Gastrocnemius medialis (tissue), 4 donors: ENCODE measurements around the gene MSH5. TPM values are rescaled to one million over a fixed set of nuclear protein-coding genes. Genes with fewer than 3 reads are reported as not detected.

Source experiments
- ATAC-seq, 2 donors: fragments of 150-250 bp; one replicate each; pipeline ENCODE4 v1.9.1; 2016
- DNase-seq, 2 donors: peaks; one replicate each; pipeline ENCODE4 v3.0.0-alpha.2; 2019
- H3K27ac ChIP-seq, 4 donors: fragments of 200-600 bp; sonication (generic); 1 replicate in 1 of 4; 2 replicates in 3 of 4; pipeline ENCODE4 v1.5.1; 2016 to 2018; ENCODE audit warnings: mild to moderate bottlenecking in 2 of 4, moderate library complexity in 1 of 4
- H3K27me3 ChIP-seq, 3 donors: fragments of 200-600 bp; sonication (generic) in 2 of 3; 1 replicate in 1 of 3; 2 replicates in 2 of 3; pipeline versions ENCODE4 v1.5.1 to v1.6.0; 2016 to 2019; ENCODE audit warnings: mild to moderate bottlenecking in 1 of 3, moderate library complexity in 1 of 3
- H3K36me3 ChIP-seq, 2 donors: fragments of 200-600 bp; sonication (generic) in 1 of 2; one replicate each; pipeline ENCODE4 v1.5.1; 2017 to 2018
- H3K4me1 ChIP-seq, 2 donors: fragments of 200-600 bp; sonication (generic) in 1 of 2; one replicate each; pipeline ENCODE4 v1.5.1; 2016 to 2017; ENCODE audit warnings: mild to moderate bottlenecking in 2 of 2
- H3K4me3 ChIP-seq, 4 donors: fragments of 200-600 bp; sonication (generic) in 3 of 4; 1 replicate in 1 of 4; 2 replicates in 3 of 4; pipeline ENCODE4 v1.5.1; 2016 to 2019; ENCODE audit warnings: mild to moderate bottlenecking in 2 of 4
- H3K9me3 ChIP-seq, 3 donors: fragments of 200-600 bp; sonication (generic) in 2 of 3; 1 replicate in 1 of 3; 2 replicates in 2 of 3; pipeline ENCODE4 v1.5.1; 2016 to 2019
- POLR2A ChIP-seq, 2 donors: fragments of 450-650 bp; IDR thresholded peaks; one replicate each; pipeline ENCODE4 v1.6.1; 2017; ENCODE audit warnings: antibody characterized with exemption in 2 of 2, mild to moderate bottlenecking in 2 of 2, moderate library complexity in 2 of 2
- in situ Hi-C, 4 donors: fragments of 200-750 bp; cut with MboI; loops; one replicate each; pipeline versions ENCODE4 v1.15.0 to v1.8.0; 2017; ENCODE audit warnings: low sequenced_read_pairs in 4 of 4
- intact Hi-C: fragments of 100-400 bp; cut with DNase I; formaldehyde crosslinking; loops from one replicate; pipeline ENCODE4 v1.15.1; 2023; ENCODE audit warnings: low total_unique reads
- total RNA-seq, 4 donors: library from RNA; depleted of rRNA; stranded (reverse); fragments of >200 nt; gene quantifications; one replicate each; pipeline versions ENCODE4 v1.1.0 to v1.2.3, GENCODE V29; 2016
- TF ChIP-seq, protein P1 (sequence below), 5 experiments: fragments of 450-650 bp in 3 of 5; fragments of 200-600 bp in 2 of 5; sonication (generic) in 2 of 5; IDR thresholded peaks in 4 of 5; conservative IDR thresholded peaks in 1 of 5; 1 replicate in 4 of 5; 2 replicates in 1 of 5; pipeline ENCODE4 v1.5.1; 2016 to 2019; ENCODE audit warnings: antibody characterized with exemption in 5 of 5, mild to moderate bottlenecking in 3 of 5, moderate library complexity in 3 of 5

The MSH5 gene
- total RNA-seq, 4 donors from 2014 or later: 0.35 to 7.8 (median 1.6) TPM

DNA sequence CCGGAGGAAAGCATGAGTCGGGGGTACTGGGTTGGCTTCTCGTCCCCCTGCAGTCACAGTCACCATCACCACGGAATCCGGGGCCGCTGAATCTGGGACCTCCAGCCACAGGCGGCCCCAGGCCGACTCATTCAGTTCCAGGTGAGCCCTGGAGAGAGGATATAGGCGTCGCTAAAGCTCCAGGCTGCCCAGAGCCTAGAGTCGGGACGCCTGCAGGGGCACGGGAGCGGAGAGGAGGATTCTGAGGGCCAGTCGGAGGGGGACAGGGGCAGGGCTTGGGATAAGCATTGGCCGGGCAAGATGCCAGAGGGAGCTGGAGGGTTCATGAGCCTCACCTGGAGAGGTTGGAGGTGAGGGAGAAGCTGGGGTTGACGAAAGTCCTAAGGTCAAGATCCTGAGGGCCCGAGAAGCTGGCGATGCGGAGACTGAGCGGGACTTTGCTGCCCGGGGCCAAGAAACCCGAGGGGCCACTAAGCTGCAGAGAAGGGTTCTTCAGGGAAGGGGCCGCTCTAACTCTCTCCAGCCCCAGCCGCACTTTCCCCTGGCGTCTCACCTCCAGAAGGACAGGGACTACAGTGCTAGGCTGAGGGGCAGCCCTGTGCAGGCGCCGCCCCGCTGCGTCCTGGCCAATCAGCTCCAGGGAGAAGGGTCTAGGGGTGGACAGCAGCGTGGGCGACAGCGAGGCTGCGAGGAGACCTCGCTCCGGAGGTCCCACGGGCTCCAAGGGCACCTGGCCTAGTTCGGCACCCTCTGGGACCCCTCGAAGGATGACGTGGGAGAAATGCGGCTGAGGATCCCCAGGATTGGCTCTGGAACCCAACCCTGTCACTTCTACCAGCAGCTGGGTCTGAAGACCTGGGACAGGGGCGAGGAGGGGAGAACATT is 26.3 kb downstream of the MSH5 start:
- in situ Hi-C loops (loop anchor here in 1 of 4 donors (5.0 kb wide), 1 partner anchor 84 kb away; the partner anchor contains the start of gene LY6G5C), intact Hi-C loops (no loop called here)
- Histone ChIP-seq H3K27me3 (no peaks in the 10 kb centered on the region), H3K36me3 (no peaks in the 10 kb centered on the region), H3K9me3 (no peaks in the 10 kb centered on the region), H3K27ac (no peak overlapping the region), H3K4me1 (no peaks in the 10 kb centered on the region), H3K4me3 (no peak overlapping the region)
- TF ChIP-seq POLR2A (IDR thresholded peaks at IDR 0.05): no peak
- TF ChIP-seq, protein P1, sequence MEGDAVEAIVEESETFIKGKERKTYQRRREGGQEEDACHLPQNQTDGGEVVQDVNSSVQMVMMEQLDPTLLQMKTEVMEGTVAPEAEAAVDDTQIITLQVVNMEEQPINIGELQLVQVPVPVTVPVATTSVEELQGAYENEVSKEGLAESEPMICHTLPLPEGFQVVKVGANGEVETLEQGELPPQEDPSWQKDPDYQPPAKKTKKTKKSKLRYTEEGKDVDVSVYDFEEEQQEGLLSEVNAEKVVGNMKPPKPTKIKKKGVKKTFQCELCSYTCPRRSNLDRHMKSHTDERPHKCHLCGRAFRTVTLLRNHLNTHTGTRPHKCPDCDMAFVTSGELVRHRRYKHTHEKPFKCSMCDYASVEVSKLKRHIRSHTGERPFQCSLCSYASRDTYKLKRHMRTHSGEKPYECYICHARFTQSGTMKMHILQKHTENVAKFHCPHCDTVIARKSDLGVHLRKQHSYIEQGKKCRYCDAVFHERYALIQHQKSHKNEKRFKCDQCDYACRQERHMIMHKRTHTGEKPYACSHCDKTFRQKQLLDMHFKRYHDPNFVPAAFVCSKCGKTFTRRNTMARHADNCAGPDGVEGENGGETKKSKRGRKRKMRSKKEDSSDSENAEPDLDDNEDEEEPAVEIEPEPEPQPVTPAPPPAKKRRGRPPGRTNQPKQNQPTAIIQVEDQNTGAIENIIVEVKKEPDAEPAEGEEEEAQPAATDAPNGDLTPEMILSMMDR (IDR thresholded peaks at IDR 0.05 in 4 of 5, conservative IDR thresholded peaks at IDR 0.05 in 1 of 5): no peak
- no peak for ATAC-seq
- DNase-seq: no peak

DNA sequence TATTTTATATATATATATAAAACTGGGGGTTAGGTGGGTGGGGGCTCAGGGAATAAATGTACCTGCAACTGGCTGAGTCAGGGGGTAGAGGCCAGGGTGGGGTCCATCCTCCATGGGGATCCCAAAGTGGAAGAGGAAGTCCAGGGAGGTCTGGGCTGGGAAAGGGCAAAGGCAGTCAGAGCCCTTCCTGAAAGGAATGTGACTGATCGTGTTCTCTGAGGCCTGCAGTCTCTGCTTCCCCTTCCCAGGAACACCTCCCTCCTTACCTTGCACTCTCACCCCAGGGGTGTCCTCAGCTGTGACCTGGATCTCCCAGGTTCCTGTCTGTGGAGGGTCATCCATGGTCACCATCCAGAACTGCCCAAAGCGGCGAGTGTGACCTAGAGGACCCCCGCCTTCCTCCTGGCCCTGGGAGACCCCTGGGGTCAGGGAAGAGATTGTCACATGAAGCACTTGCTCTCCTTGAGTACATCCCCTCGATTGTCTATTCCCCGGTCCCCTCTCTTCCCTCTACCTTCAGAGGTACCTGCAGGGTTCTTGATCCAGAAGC is 27.4 kb downstream of the MSH5 start:
- intact Hi-C loops (no loop called here), in situ Hi-C loops (loop anchor here in 1 of 4 donors (5.0 kb wide), 1 partner anchor 85 kb away; the partner anchor contains the start of gene LY6G5C)
- ATAC-seq: no peak

DNA sequence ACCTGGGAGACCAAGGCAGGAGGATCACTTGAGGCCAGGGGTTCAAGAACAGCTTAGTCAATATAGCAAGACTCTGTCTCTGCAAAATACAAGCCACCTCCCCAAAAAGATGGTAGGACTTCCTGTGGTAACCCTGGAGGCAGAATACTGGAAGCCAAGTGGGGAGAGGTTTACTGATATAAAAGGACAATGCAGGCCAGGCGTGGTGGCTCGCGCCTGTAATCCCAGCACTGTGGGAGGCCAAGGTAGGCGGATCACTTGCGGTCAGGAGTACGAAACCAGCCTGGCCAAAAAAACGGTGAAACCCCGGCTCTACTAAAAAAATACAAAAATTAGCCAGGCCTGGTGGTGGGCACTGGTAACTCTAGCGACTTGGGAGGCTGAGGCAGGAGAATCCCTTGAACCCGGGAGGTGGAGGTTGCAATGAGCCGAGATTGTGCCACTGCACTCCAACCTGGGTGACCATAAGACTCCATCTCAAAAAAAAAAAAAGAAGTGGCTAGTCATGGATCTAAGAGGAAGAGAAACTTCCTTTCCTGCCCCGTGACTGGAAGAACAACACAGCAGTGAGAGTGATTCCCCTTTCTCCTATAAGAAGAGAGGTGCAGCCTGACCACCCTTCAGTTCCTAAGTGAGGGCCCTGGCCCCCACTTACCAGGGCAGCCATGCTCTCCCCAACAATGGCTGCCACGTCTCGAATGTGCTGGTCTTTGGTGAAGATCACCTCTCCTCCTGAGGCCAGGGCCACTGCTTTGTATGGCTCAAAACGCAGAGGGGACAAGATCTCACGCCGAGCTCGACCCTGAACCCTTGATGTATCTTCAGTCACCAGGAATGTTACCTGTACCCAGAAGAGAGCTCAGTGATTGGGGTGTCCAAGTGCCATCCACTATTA is 28.8 kb downstream of the MSH5 start:
- in situ Hi-C loops (loop anchor here in 1 of 4 donors (5.0 kb wide), 1 partner anchor 86 kb away; the partner anchor contains the start of gene LY6G5C), intact Hi-C loops (loop anchor here (1.0 kb wide), 1 partner anchor 88 kb away; no protein-coding TSS in a partner anchor)
- no peak for TF ChIP-seq POLR2A (IDR thresholded peaks at IDR 0.05)
- TF ChIP-seq, protein P1 (IDR thresholded peaks at IDR 0.05 in 4 of 5, conservative IDR thresholded peaks at IDR 0.05 in 1 of 5): no peak
- no peak for ATAC-seq
- no peak for DNase-seq
- H3K4me3 ChIP-seq: no peak overlapping the region
- no peaks in the 10 kb centered on the region for H3K4me1 ChIP-seq
- no peak overlapping the region for H3K27ac ChIP-seq
- no peaks in the 10 kb centered on the region for H3K27me3 ChIP-seq
- H3K36me3 ChIP-seq: no peaks in the 10 kb centered on the region
- no peaks in the 10 kb centered on the region for H3K9me3 ChIP-seq

More for the DNA sequence above, 27.4 kb downstream of the MSH5 start:
- no peaks in the 10 kb centered on the region for H3K4me1 ChIP-seq
- TF ChIP-seq, protein P1 (IDR thresholded peaks at IDR 0.05 in 4 of 5, conservative IDR thresholded peaks at IDR 0.05 in 1 of 5): no peak
- TF ChIP-seq POLR2A (IDR thresholded peaks at IDR 0.05): no peak
- H3K27ac ChIP-seq: no peak overlapping the region
- H3K9me3 ChIP-seq: no peaks in the 10 kb centered on the region
- DNase-seq: no peak
- H3K27me3 ChIP-seq: no peaks in the 10 kb centered on the region
- H3K4me3 ChIP-seq: no peak overlapping the region
- no peaks in the 10 kb centered on the region for H3K36me3 ChIP-seq

DNA sequence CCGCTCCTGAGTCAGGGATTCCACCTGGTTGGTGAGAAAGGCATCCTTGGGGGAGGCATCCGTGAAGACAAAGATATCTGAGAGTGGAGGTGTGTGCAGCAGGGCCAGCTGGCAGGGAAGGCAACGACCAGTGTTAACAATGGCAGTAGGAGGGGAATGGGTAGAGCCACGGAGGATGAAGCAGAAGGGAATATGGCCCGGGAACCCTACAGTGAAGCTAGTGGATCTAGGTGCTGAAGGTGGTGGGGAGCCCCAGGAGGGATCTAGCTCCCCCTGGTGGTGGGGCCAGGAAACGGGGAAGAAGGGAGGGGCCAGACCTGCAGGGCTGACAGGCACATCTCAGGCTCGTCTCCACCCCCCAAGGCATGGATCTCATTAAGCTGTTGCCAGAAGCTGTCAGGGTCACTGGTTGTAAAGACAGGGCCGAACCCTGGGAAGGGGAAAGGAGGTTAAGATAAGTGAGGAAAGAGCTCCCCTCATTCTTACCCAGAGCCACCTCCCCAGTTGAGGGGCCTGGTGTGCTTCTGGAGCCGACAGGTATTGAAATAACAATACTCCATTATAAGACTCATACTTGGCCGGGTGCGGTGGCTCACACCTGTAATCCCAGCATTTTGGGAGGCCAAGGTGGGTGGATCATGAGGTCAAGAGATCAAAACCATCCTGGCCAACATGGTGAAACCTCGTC is 30.0 kb downstream of the MSH5 start:
- Histone ChIP-seq H3K27ac (no peak overlapping the region), H3K27me3 (no peaks in the 10 kb centered on the region), H3K36me3 (no peaks in the 10 kb centered on the region), H3K9me3 (no peaks in the 10 kb centered on the region), H3K4me3 (no peak overlapping the region), H3K4me1 (no peaks in the 10 kb centered on the region)
- TF ChIP-seq POLR2A (IDR thresholded peaks at IDR 0.05): no peak
- TF ChIP-seq, protein P1 (IDR thresholded peaks at IDR 0.05 in 4 of 5, conservative IDR thresholded peaks at IDR 0.05 in 1 of 5): peak; percentile 66 to 89 (median 83)
- intact Hi-C loops: loop anchor here (1.0 to 10.0 kb wide), 2 partner anchors 90 to 95 kb away; partner anchors contain the start of gene NEU1
- DNase-seq (peak; percentile 51 to 77), ATAC-seq (peak; percentile 55 to 77)
- in situ Hi-C loops: loop anchor here in 3 of 4 donors (5.0 to 10.0 kb wide), 3 partner anchors 65 to 88 kb away; partner anchors contain the start of gene LY6G5C (in 1 of the 3)
